ENCODE data around the gene TRPM2. TPM values are rescaled to one million over a fixed set of nuclear protein-coding genes. Genes with fewer than 3 reads are reported as not detected.

TRPM2 gene
- total RNA-seq, 1 experiment from 2014 or later: 11.0 TPM

DNA sequence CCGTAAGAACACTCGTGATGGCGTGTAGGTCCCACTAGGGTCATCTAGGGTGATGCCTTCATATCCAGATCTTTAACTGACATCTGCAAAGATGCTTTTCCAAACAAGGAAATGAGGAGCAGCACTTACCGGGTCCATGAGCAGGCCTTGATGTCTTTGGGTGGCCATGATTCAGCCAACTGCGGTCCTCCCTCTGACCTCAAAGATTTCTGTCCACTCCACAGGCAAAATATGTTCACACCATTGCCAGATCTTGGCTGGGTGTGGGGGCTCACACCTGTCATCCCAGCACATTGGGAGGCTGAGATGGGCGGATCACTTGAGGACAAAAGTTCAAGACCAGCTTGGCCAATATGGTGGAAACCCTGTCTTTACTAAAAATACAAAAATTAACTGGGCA is 18.2 kb downstream of the TRPM2 start:
- BruUV-seq (replicated peaks): no TSS peak
- no peaks in the 10 kb centered on the region for H3K36me3 Mint-ChIP-seq (ENCODE audit: insufficient read depth, unreplicated experiment)
- TF ChIP-seq, protein P1, sequence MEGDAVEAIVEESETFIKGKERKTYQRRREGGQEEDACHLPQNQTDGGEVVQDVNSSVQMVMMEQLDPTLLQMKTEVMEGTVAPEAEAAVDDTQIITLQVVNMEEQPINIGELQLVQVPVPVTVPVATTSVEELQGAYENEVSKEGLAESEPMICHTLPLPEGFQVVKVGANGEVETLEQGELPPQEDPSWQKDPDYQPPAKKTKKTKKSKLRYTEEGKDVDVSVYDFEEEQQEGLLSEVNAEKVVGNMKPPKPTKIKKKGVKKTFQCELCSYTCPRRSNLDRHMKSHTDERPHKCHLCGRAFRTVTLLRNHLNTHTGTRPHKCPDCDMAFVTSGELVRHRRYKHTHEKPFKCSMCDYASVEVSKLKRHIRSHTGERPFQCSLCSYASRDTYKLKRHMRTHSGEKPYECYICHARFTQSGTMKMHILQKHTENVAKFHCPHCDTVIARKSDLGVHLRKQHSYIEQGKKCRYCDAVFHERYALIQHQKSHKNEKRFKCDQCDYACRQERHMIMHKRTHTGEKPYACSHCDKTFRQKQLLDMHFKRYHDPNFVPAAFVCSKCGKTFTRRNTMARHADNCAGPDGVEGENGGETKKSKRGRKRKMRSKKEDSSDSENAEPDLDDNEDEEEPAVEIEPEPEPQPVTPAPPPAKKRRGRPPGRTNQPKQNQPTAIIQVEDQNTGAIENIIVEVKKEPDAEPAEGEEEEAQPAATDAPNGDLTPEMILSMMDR (IDR thresholded peaks at IDR 0.05; ENCODE audit: unreplicated experiment): no peak
- DNase-seq (ENCODE audit: unreplicated experiment): no peak
- no peaks in the 10 kb centered on the region for H3K4me1 Mint-ChIP-seq (ENCODE audit: insufficient read depth, unreplicated experiment)
- H3K4me3 Mint-ChIP-seq (ENCODE audit: unreplicated experiment): no peak overlapping the region
- H3K27me3 Mint-ChIP-seq (ENCODE audit: insufficient read depth, unreplicated experiment): peaks cover 17% of the 10 kb centered on the region
- POLR2A ChIA-PET: no interaction called here
- intact Hi-C loops (cut with micrococcal nuclease): no loop called here
- no peaks in the 10 kb centered on the region for H3K9me3 Mint-ChIP-seq (ENCODE audit: unreplicated experiment)
- H3K27ac Mint-ChIP-seq (ENCODE audit: low read depth, unreplicated experiment): no peak overlapping the region
- CTCF ChIA-PET: no interaction called here

DNA sequence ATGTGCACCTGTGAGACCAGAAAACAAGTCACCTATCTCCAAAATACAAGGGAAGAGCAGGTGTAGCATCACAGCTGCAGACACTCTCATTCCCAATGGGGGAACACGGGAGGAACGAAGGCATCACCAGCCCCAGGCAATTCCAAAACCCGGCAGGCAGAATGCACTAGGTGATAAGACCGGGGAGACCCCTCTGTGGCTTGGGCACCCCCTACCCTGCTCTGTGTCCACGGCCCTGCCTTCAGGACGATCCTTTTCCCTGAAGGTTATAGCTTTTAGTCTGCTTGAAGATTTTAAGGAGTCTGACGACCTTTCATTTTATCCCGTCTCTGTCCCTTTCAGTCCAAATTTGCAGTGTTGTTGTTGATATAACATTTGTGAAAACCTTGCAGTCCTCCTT is 19.2 kb downstream of the TRPM2 start:
- intact Hi-C loops (cut with micrococcal nuclease): no loop called here
- no peak for DNase-seq (ENCODE audit: unreplicated experiment)
- POLR2A ChIA-PET: no interaction called here
- CTCF ChIA-PET: interaction anchor here (0.6 kb wide), 1 partner anchor 439 kb away, joined by 4 read pairs; no protein-coding TSS in a partner anchor
- Mint-ChIP-seq H3K9me3 (ENCODE audit: unreplicated experiment) (no peaks in the 10 kb centered on the region), H3K4me3 (ENCODE audit: unreplicated experiment) (no peak overlapping the region), H3K27ac (ENCODE audit: low read depth, unreplicated experiment) (no peak overlapping the region), H3K36me3 (ENCODE audit: insufficient read depth, unreplicated experiment) (no peaks in the 10 kb centered on the region), H3K4me1 (ENCODE audit: insufficient read depth, unreplicated experiment) (no peaks in the 10 kb centered on the region), H3K27me3 (ENCODE audit: insufficient read depth, unreplicated experiment) (peaks cover 27% of the 10 kb centered on the region)
- TF ChIP-seq, protein P1 (IDR thresholded peaks at IDR 0.05; ENCODE audit: unreplicated experiment): no peak
- BruUV-seq (replicated peaks): no TSS peak

DNA sequence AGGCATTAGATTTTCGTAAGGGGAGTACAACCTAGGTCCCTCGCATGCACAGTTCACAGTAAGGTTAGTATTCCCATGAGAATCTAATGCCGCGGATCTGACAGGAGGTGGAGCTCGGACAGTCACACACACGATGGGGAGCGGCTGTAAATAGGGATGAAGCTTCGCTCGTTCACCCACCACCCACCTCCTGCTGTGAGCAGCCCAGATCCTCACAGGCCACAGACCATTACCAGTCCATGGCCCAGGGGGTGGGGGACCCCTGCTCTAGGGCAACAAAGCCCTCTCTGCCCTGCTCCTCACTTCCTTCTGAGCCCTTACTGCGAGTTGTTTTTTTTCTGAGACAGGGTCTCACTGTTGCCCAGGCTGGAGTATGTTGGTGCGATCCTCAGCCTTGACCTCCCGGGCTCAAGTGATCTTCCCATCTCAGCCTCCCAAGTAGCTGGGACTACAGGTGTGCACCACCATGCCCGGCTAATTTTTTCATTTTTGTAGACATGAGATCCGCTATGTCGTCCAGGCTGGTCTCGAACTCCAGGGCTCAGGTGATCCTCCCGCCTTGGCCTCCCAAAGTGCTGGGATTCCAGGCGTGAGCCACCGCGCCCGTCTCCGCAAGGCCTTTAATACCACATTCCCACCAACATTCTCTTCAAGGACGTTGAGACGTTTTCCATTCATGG is 21.3 kb downstream of the TRPM2 start:
- H3K36me3 Mint-ChIP-seq (ENCODE audit: insufficient read depth, unreplicated experiment): peaks cover 6% of the 10 kb centered on the region
- TF ChIP-seq, protein P1 (IDR thresholded peaks at IDR 0.05; ENCODE audit: unreplicated experiment): no peak
- H3K4me3 Mint-ChIP-seq (ENCODE audit: unreplicated experiment): no peak overlapping the region
- BruUV-seq (replicated peaks): no TSS peak
- peaks cover 34% of the 10 kb centered on the region for H3K27me3 Mint-ChIP-seq (ENCODE audit: insufficient read depth, unreplicated experiment)
- no peaks in the 10 kb centered on the region for H3K9me3 Mint-ChIP-seq (ENCODE audit: unreplicated experiment)
- intact Hi-C loops (cut with micrococcal nuclease): no loop called here
- DNase-seq (ENCODE audit: unreplicated experiment): no peak
- POLR2A ChIA-PET: no interaction called here
- H3K27ac Mint-ChIP-seq (ENCODE audit: low read depth, unreplicated experiment): no peak overlapping the region
- CTCF ChIA-PET: no interaction called here
- H3K4me1 Mint-ChIP-seq (ENCODE audit: insufficient read depth, unreplicated experiment): no peaks in the 10 kb centered on the region

DNA sequence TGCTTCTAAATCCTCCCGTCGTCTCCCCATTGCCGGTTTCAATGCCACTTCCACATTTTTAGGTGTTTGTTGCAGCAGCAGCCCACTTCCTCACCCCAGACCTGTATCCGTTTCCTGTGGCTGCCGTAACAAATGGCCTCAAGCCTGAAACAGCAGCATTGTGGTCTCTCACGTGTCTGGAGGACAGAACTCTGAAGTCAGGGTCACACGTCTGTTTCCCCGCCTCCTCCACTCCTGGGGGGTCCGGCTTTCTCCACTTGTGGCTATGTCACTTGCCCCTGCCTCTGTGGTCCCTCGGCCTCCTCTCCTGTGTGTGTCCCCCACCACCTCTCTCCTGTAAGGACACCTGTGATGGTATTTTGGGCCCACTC is 21.8 kb downstream of the TRPM2 start:
- peaks cover 6% of the 10 kb centered on the region for H3K36me3 Mint-ChIP-seq (ENCODE audit: insufficient read depth, unreplicated experiment)
- H3K27me3 Mint-ChIP-seq (ENCODE audit: insufficient read depth, unreplicated experiment): peaks cover 34% of the 10 kb centered on the region
- H3K4me3 Mint-ChIP-seq (ENCODE audit: unreplicated experiment): no peak overlapping the region
- intact Hi-C loops (cut with micrococcal nuclease): no loop called here
- TF ChIP-seq, protein P1 (IDR thresholded peaks at IDR 0.05; ENCODE audit: unreplicated experiment): no peak
- H3K9me3 Mint-ChIP-seq (ENCODE audit: unreplicated experiment): no peaks in the 10 kb centered on the region
- no TSS peak for BruUV-seq (replicated peaks)
- no peaks in the 10 kb centered on the region for H3K4me1 Mint-ChIP-seq (ENCODE audit: insufficient read depth, unreplicated experiment)
- H3K27ac Mint-ChIP-seq (ENCODE audit: low read depth, unreplicated experiment): no peak overlapping the region
- ChIA-PET CTCF (no interaction called here), POLR2A (no interaction called here)
- DNase-seq (ENCODE audit: unreplicated experiment): no peak

All from MCF 10A (cell line).